ENCODE results near the gene ACTMAP.
"Not testable (repeated sequence)": the region's sequence is repeated elsewhere in the genome, so short reads cannot be mapped to it uniquely, and the experiment has no call there.

The ACTMAP gene

GRCh38 chr19:40784146-40784545 lies 33.9 kb upstream of the ACTMAP start:
- not testable (repeated sequence) for H3K9me3 ChIP-seq (replicated peaks; ENCODE audit: low read length); H3K36me3 ChIP-seq (ENCODE audit: insufficient read depth, low read length); H3K4me2 ChIP-seq (ENCODE audit: low read length)

GRCh38 chr19:40783711-40784110 lies 33.4 kb upstream of the ACTMAP start:
- Histone ChIP-seq H3K9me3 (replicated peaks; ENCODE audit: low read length) (no peaks in the 10 kb centered on the region), H3K4me2 (ENCODE audit: low read length) (no peak overlapping the region), H3K4me3 (ENCODE audit: low read length) (no peak overlapping the region), H3K27me3 (ENCODE audit: control insufficient read depth, insufficient read depth, low read length) (no peaks in the 10 kb centered on the region), H3K4me1 (ENCODE audit: control insufficient read depth, insufficient read depth, low read length) (peaks cover 6% of the 10 kb centered on the region), H3K36me3 (ENCODE audit: insufficient read depth, low read length) (peaks cover 6% of the 10 kb centered on the region), H3K9ac (ENCODE audit: low read depth, low read length) (no peak overlapping the region)

More at GRCh38 chr19:40784146-40784545, 33.9 kb upstream of the ACTMAP start:
- not testable (repeated sequence) for H3K27me3 ChIP-seq (ENCODE audit: control insufficient read depth, insufficient read depth, low read length); H3K9ac ChIP-seq (ENCODE audit: low read depth, low read length); H3K4me1 ChIP-seq (ENCODE audit: control insufficient read depth, insufficient read depth, low read length); H3K4me3 ChIP-seq (ENCODE audit: low read length)

GRCh38 chr19:40781140-40781539 lies 30.9 kb upstream of the ACTMAP start:
- Histone ChIP-seq H3K9ac (ENCODE audit: low read depth, low read length) (no peak overlapping the region), H3K4me3 (ENCODE audit: low read length) (no peak overlapping the region)

GRCh38 chr19:40780582-40780981 lies 30.3 kb upstream of the ACTMAP start:
- Histone ChIP-seq H3K4me2 (ENCODE audit: low read length) (no peak overlapping the region), H3K4me1 (ENCODE audit: control insufficient read depth, insufficient read depth, low read length) (peaks cover 14% of the 10 kb centered on the region), H3K9ac (ENCODE audit: low read depth, low read length) (no peak overlapping the region), H3K9me3 (replicated peaks; ENCODE audit: low read length) (no peaks in the 10 kb centered on the region), H3K4me3 (ENCODE audit: low read length) (no peak overlapping the region), H3K36me3 (ENCODE audit: insufficient read depth, low read length) (no peaks in the 10 kb centered on the region), H3K27me3 (ENCODE audit: control insufficient read depth, insufficient read depth, low read length) (no peaks in the 10 kb centered on the region)

More at GRCh38 chr19:40781140-40781539, 30.9 kb upstream of the ACTMAP start:
- Histone ChIP-seq H3K4me2 (ENCODE audit: low read length) (no peak overlapping the region), H3K36me3 (ENCODE audit: insufficient read depth, low read length) (no peaks in the 10 kb centered on the region), H3K9me3 (replicated peaks; ENCODE audit: low read length) (no peaks in the 10 kb centered on the region), H3K4me1 (ENCODE audit: control insufficient read depth, insufficient read depth, low read length) (peaks cover 14% of the 10 kb centered on the region), H3K27me3 (ENCODE audit: control insufficient read depth, insufficient read depth, low read length) (no peaks in the 10 kb centered on the region)

GRCh38 chr19:40778706-40779284 lies 28.5 kb upstream of the ACTMAP start:
- Histone ChIP-seq H3K4me1 (ENCODE audit: control insufficient read depth, insufficient read depth, low read length) (peaks cover 14% of the 10 kb centered on the region), H3K4me3 (ENCODE audit: low read length) (peak overlapping the region; percentile 83), H3K9me3 (replicated peaks; ENCODE audit: low read length) (no peaks in the 10 kb centered on the region), H3K9ac (ENCODE audit: low read depth, low read length) (peak overlapping the region; percentile 88), H3K27me3 (ENCODE audit: control insufficient read depth, insufficient read depth, low read length) (no peaks in the 10 kb centered on the region), H3K36me3 (ENCODE audit: insufficient read depth, low read length) (no peaks in the 10 kb centered on the region), H3K4me2 (ENCODE audit: low read length) (peak overlapping the region; percentile 80)

- peak within 1 kb of the TSS; percentile 97 for H3K4me2 ChIP-seq (ENCODE audit: low read length)
- H3K27me3 ChIP-seq (ENCODE audit: control insufficient read depth, insufficient read depth, low read length), result no peaks in the 10 kb centered on the region
- no peaks in the 10 kb centered on the region for H3K9me3 ChIP-seq (replicated peaks; ENCODE audit: low read length)
- H3K4me1 ChIP-seq (ENCODE audit: control insufficient read depth, insufficient read depth, low read length), result peaks cover 14% of the 10 kb centered on the region
- peak within 1 kb of the TSS; percentile 83 for H3K4me3 ChIP-seq (ENCODE audit: low read length)
- H3K36me3 ChIP-seq (ENCODE audit: insufficient read depth, low read length), result no peaks in the 10 kb centered on the region
- peak within 1 kb of the TSS; percentile 88 for H3K9ac ChIP-seq (ENCODE audit: low read depth, low read length)
Observed at GRCh38 chr19:40777937-40778705, 27.8 kb upstream of the ACTMAP start, which contains the start of gene RAB4B. Gene RAB4B (plus strand): TSS chr19:40778247. CDS start chr19:40778376, 129 bp downstream.

GRCh38 chr19:40777645-40777936 lies 27.3 kb upstream of the ACTMAP start:
- no peaks in the 10 kb centered on the region for H3K27me3 ChIP-seq (ENCODE audit: control insufficient read depth, insufficient read depth, low read length)
- peaks cover 14% of the 10 kb centered on the region for H3K4me1 ChIP-seq (ENCODE audit: control insufficient read depth, insufficient read depth, low read length)
- H3K9ac ChIP-seq (ENCODE audit: low read depth, low read length), result peak overlapping the region; percentile 88
- H3K4me2 ChIP-seq (ENCODE audit: low read length), result peak overlapping the region; percentile 97
- H3K9me3 ChIP-seq (replicated peaks; ENCODE audit: low read length), result no peaks in the 10 kb centered on the region
- H3K36me3 ChIP-seq (ENCODE audit: insufficient read depth, low read length), result no peaks in the 10 kb centered on the region
- H3K4me3 ChIP-seq (ENCODE audit: low read length), result peak overlapping the region; percentile 83

GRCh38 chr19:40776932-40777644 lies 26.8 kb upstream of the ACTMAP start:
- Histone ChIP-seq H3K4me3 (ENCODE audit: low read length) (peak overlapping the region; percentile 83), H3K9ac (ENCODE audit: low read depth, low read length) (peak overlapping the region; percentile 88), H3K4me2 (ENCODE audit: low read length) (peak overlapping the region; percentile 97), H3K9me3 (replicated peaks; ENCODE audit: low read length) (no peaks in the 10 kb centered on the region), H3K27me3 (ENCODE audit: control insufficient read depth, insufficient read depth, low read length) (no peaks in the 10 kb centered on the region), H3K36me3 (ENCODE audit: insufficient read depth, low read length) (no peaks in the 10 kb centered on the region), H3K4me1 (ENCODE audit: control insufficient read depth, insufficient read depth, low read length) (peaks cover 14% of the 10 kb centered on the region)

GRCh38 chr19:40776364-40776763 lies 26.1 kb upstream of the ACTMAP start:
- Histone ChIP-seq H3K36me3 (ENCODE audit: insufficient read depth, low read length) (no peaks in the 10 kb centered on the region), H3K4me1 (ENCODE audit: control insufficient read depth, insufficient read depth, low read length) (peaks cover 14% of the 10 kb centered on the region), H3K27me3 (ENCODE audit: control insufficient read depth, insufficient read depth, low read length) (no peaks in the 10 kb centered on the region), H3K4me2 (ENCODE audit: low read length) (no peak overlapping the region), H3K9me3 (replicated peaks; ENCODE audit: low read length) (no peaks in the 10 kb centered on the region), H3K4me3 (ENCODE audit: low read length) (no peak overlapping the region), H3K9ac (ENCODE audit: low read depth, low read length) (no peak overlapping the region)

- no peak overlapping the region for H3K4me3 ChIP-seq (ENCODE audit: low read length)
- H3K9ac ChIP-seq (ENCODE audit: low read depth, low read length), result no peak overlapping the region
Observed at GRCh38 chr19:40775632-40776022, 25.4 kb upstream of the ACTMAP start.

GRCh38 chr19:40774916-40775631 lies 24.8 kb upstream of the ACTMAP start, which contains the start of gene MIA:
Gene MIA (plus strand): TSS chr19:40775521. CDS start chr19:40775543, 22 bp downstream.
- no peaks in the 10 kb centered on the region for H3K9me3 ChIP-seq (replicated peaks; ENCODE audit: low read length)
- no peak within 1 kb of the TSS for H3K4me3 ChIP-seq (ENCODE audit: low read length)
- no peaks in the 10 kb centered on the region for H3K27me3 ChIP-seq (ENCODE audit: control insufficient read depth, insufficient read depth, low read length)
- H3K4me1 ChIP-seq (ENCODE audit: control insufficient read depth, insufficient read depth, low read length), result peaks cover 14% of the 10 kb centered on the region
- H3K4me2 ChIP-seq (ENCODE audit: low read length), result no peak within 1 kb of the TSS
- no peaks in the 10 kb centered on the region for H3K36me3 ChIP-seq (ENCODE audit: insufficient read depth, low read length)
- no peak within 1 kb of the TSS for H3K9ac ChIP-seq (ENCODE audit: low read depth, low read length)

More at GRCh38 chr19:40775632-40776022, 25.4 kb upstream of the ACTMAP start:
- H3K27me3 ChIP-seq (ENCODE audit: control insufficient read depth, insufficient read depth, low read length), result no peaks in the 10 kb centered on the region
- peaks cover 14% of the 10 kb centered on the region for H3K4me1 ChIP-seq (ENCODE audit: control insufficient read depth, insufficient read depth, low read length)
- H3K4me2 ChIP-seq (ENCODE audit: low read length), result no peak overlapping the region
- H3K9me3 ChIP-seq (replicated peaks; ENCODE audit: low read length), result no peaks in the 10 kb centered on the region
- no peaks in the 10 kb centered on the region for H3K36me3 ChIP-seq (ENCODE audit: insufficient read depth, low read length)

Data from skeletal muscle satellite cell (primary cell).